Stimulated activated CD8-positive, alpha-beta memory T cell treated with anti-CD3 and anti-CD28 coated beads, Interleukin-7, amount 100 ng/mL, for 1 hour (primary cell): ENCODE results near the gene ACIN1.
A peak's percentile ranks its signal among the peaks of the same experiment; 100 is the strongest.
"Not testable (repeated sequence)": the region's sequence is repeated elsewhere in the genome, so short reads cannot be mapped to it uniquely, and the experiment has no call there.

Source experiments
- DNase-seq, 2 donors: peaks; one replicate each; pipeline ENCODE4 v3.0.0-alpha.2; 2020; ENCODE audit warnings: low read depth in 2 of 2

Gene ACIN1

GRCh38 chr14:23122086-23122485 lies 27.1 kb upstream of the ACIN1 start:
- DNase-seq = no peak

- DNase-seq = no peak
Measured at GRCh38 chr14:23121361-23121771, 26.4 kb upstream of the ACIN1 start.

- peak; percentile 51 to 65 for DNase-seq
Measured at GRCh38 chr14:23120541-23121251, 25.8 kb upstream of the ACIN1 start.

- no peak for DNase-seq
Measured at GRCh38 chr14:23119363-23120327, 24.7 kb upstream of the ACIN1 start.

- DNase-seq = no peak
Measured at GRCh38 chr14:23118506-23119362, 23.8 kb upstream of the ACIN1 start, which contains the start of gene CEBPE. Gene CEBPE (minus strand): TSS chr14:23119255. CDS start chr14:23119091, 164 bp downstream.

GRCh38 chr14:23117371-23118020 lies 22.6 kb upstream of the ACIN1 start:
- DNase-seq = no peak

GRCh38 chr14:23115918-23116317 lies 21.0 kb upstream of the ACIN1 start:
- DNase-seq = no peak

- DNase-seq = no peak
Measured at GRCh38 chr14:23115039-23115731, 20.2 kb upstream of the ACIN1 start.

- no peak for DNase-seq
Measured at GRCh38 chr14:23114669-23115038, 19.7 kb upstream of the ACIN1 start.

- DNase-seq = no peak
Measured at GRCh38 chr14:23114120-23114458, 19.2 kb upstream of the ACIN1 start.

- no peak for DNase-seq
Measured at GRCh38 chr14:23113431-23114119, 18.6 kb upstream of the ACIN1 start.

GRCh38 chr14:23112359-23113178 lies 17.6 kb upstream of the ACIN1 start:
- DNase-seq = no peak

- DNase-seq = no peak
Measured at GRCh38 chr14:23110579-23111365, 15.8 kb upstream of the ACIN1 start.

GRCh38 chr14:23109769-23110168 lies 14.8 kb upstream of the ACIN1 start:
- DNase-seq = no peak

- not testable (repeated sequence) for DNase-seq
Measured at GRCh38 chr14:23108169-23108568, 13.2 kb upstream of the ACIN1 start.

- DNase-seq = not testable (repeated sequence)
Measured at GRCh38 chr14:23107620-23108019, 12.7 kb upstream of the ACIN1 start.

- DNase-seq = no peak
Measured at GRCh38 chr14:23106747-23107045, 11.8 kb upstream of the ACIN1 start.

GRCh38 chr14:23105348-23105824 lies 10.4 kb upstream of the ACIN1 start:
- DNase-seq = no peak
